Effector CD4-positive, alpha-beta T cell (primary cell): Measurements from ENCODE around the gene SULT1C3. TPM values are rescaled to one million over a fixed set of nuclear protein-coding genes. Genes with fewer than 3 reads are reported as not detected.

Experiments used
- DNase-seq: peaks from one replicate; pipeline ENCODE4 v3.0.0-alpha.2; 2020
- total RNA-seq: gene quantifications from one replicate; lab custom pipeline; 2026; lab: John Stamatoyannopoulos, UW

Gene SULT1C3
- total RNA-seq: not detected

GRCh38 chr2:108239786-108240185 lies at the start of gene SULT1C3:
Gene SULT1C3 (plus strand): TSS chr2:108239968. CDS start chr2:108247195, 7,227 bp downstream.
- no peak for DNase-seq

- DNase-seq: no peak
Measured at GRCh38 chr2:108193251-108193650, 46.5 kb upstream of the SULT1C3 start.

- DNase-seq: no peak
Measured at GRCh38 chr2:108194409-108195132, 45.2 kb upstream of the SULT1C3 start.

- DNase-seq: no peak
Measured at GRCh38 chr2:108195133-108195439, 44.7 kb upstream of the SULT1C3 start.

GRCh38 chr2:108199726-108200125 lies 40.0 kb upstream of the SULT1C3 start:
- no peak for DNase-seq

GRCh38 chr2:108200569-108200968 lies 39.2 kb upstream of the SULT1C3 start:
- DNase-seq: no peak

- DNase-seq: no peak
Measured at GRCh38 chr2:108212671-108213070, 27.1 kb upstream of the SULT1C3 start.

- DNase-seq: no peak
Measured at GRCh38 chr2:108215794-108216211, 24.0 kb upstream of the SULT1C3 start.

GRCh38 chr2:108217211-108217610 lies 22.6 kb upstream of the SULT1C3 start:
- DNase-seq: no peak

- no peak for DNase-seq
Measured at GRCh38 chr2:108219688-108220087, 20.1 kb upstream of the SULT1C3 start.

GRCh38 chr2:108220191-108220590 lies 19.6 kb upstream of the SULT1C3 start:
- no peak for DNase-seq

GRCh38 chr2:108220942-108221541 lies 18.7 kb upstream of the SULT1C3 start:
- no peak for DNase-seq

- DNase-seq: no peak
Measured at GRCh38 chr2:108222261-108222660, 17.5 kb upstream of the SULT1C3 start.

GRCh38 chr2:108223573-108223972 lies 16.2 kb upstream of the SULT1C3 start:
- no peak for DNase-seq

GRCh38 chr2:108224022-108224421 lies 15.7 kb upstream of the SULT1C3 start:
- DNase-seq: no peak

GRCh38 chr2:108226564-108226963 lies 13.2 kb upstream of the SULT1C3 start:
- DNase-seq: no peak

GRCh38 chr2:108228006-108228405 lies 11.8 kb upstream of the SULT1C3 start:
- no peak for DNase-seq

- no peak for DNase-seq
Measured at GRCh38 chr2:108228537-108228936, 11.2 kb upstream of the SULT1C3 start.

GRCh38 chr2:108229875-108230274 lies 9.9 kb upstream of the SULT1C3 start:
- no peak for DNase-seq

- DNase-seq: no peak
Measured at GRCh38 chr2:108235577-108235976, 4.2 kb upstream of the SULT1C3 start.

- no peak for DNase-seq
Measured at GRCh38 chr2:108236676-108237335, 3.0 kb upstream of the SULT1C3 start.

- no peak for DNase-seq
Measured at GRCh38 chr2:108240966-108241365, 1.2 kb downstream of the SULT1C3 start.

GRCh38 chr2:108243566-108243965 lies 3.8 kb downstream of the SULT1C3 start:
- DNase-seq: no peak
